IMR-90 (cell line): ENCODE measurements around the gene DCAF6. TPM values are rescaled to one million over a fixed set of nuclear protein-coding genes. Genes with fewer than 3 reads are reported as not detected.

ENCODE experiments used
- ATAC-seq: fragments of 200-7000 bp; cut with Tn5 transposase; 2 replicates; pipeline ENCODE4 v1.9.1; 2020; ENCODE audit warnings: low read depth, mild to moderate bottlenecking, moderate library complexity
- BruUV-seq: library from RNA; stranded (reverse); fragments of 400-500 nt; replicated peaks from 2 replicates; lab custom pipeline; 2021; lab: Mats Ljungman, UMichigan
- CTCF ChIA-PET: fragments of 300-600 bp; formaldehyde crosslinking; extraction: SDS; loops from one replicate; lab custom pipeline; 2021; ENCODE audit warnings: antibody characterized with exemption; lab: Yijun Ruan, JAX
- POLR2A ChIA-PET: fragments of 300-600 bp; sonication (Branson Sonifier 250); formaldehyde crosslinking; loops from one replicate; lab custom pipeline; 2022; ENCODE audit warnings: antibody characterized with exemption; ENCODE audit not compliant: unreplicated experiment; lab: Charles Lee
- DNase-seq: peaks from one replicate; pipeline ENCODE4 v3.0.0; 2013
- H2AFZ ChIP-seq: replicated peaks from 2 replicates; pipeline ENCODE3; 2013; ENCODE audit warnings: low read length, mild to moderate bottlenecking; ENCODE audit not compliant: poor library complexity
- H2AK5ac ChIP-seq: 2 replicates; pipeline ENCODE4 v1.6.1; 2013; ENCODE audit warnings: low read depth, low read length, inconsistent platforms
- H2AK9ac ChIP-seq: replicated peaks from 2 replicates; pipeline ENCODE3; 2013; ENCODE audit warnings: mild to moderate bottlenecking, low read depth, low read length, moderate library complexity; ENCODE audit not compliant: poor library complexity
- H2BK120ac ChIP-seq: 2 replicates; pipeline ENCODE4 v1.6.1; 2013; ENCODE audit warnings: low read depth, low read length, inconsistent platforms
- H2BK15ac ChIP-seq: 3 replicates; pipeline ENCODE4 v1.6.1; 2013; ENCODE audit warnings: low read depth, low read length, inconsistent platforms
- H2BK20ac ChIP-seq: 2 replicates; pipeline ENCODE4 v1.6.1; 2013; ENCODE audit warnings: low read depth, mild to moderate bottlenecking, inconsistent platforms, low read length, moderate library complexity
- H2BK5ac ChIP-seq: 2 replicates; pipeline ENCODE4 v1.6.1; 2013; ENCODE audit warnings: mild to moderate bottlenecking, low read depth, low read length, inconsistent platforms; ENCODE audit not compliant: poor library complexity, severe bottlenecking
- H3K14ac ChIP-seq: replicated peaks from 2 replicates; pipeline ENCODE4 v1.6.1; 2013; ENCODE audit warnings: low read depth, low read length, inconsistent platforms
- H3K18ac ChIP-seq: 2 replicates; pipeline ENCODE4 v1.6.1; 2013; ENCODE audit warnings: low read depth, low read length, control low read depth
- H3K23ac ChIP-seq: 2 replicates; pipeline ENCODE4 v1.6.1; 2013; ENCODE audit warnings: low read depth, low read length, inconsistent platforms
- H3K27ac ChIP-seq: 2 replicates; pipeline ENCODE4 v1.5.1; 2013; ENCODE audit warnings: mild to moderate bottlenecking, control low read depth, low read length; ENCODE audit not compliant: insufficient read depth
- H3K27me3 ChIP-seq: 2 replicates; pipeline ENCODE4 v1.6.1; 2013; ENCODE audit warnings: low read length; ENCODE audit not compliant: control insufficient read depth, insufficient read depth
- H3K36me3 ChIP-seq: 2 replicates; pipeline ENCODE4 v1.6.1; 2013; ENCODE audit warnings: low read length, mixed read lengths; ENCODE audit not compliant: control insufficient read depth, insufficient read depth
- H3K4ac ChIP-seq: 2 replicates; pipeline ENCODE4 v1.6.1; 2013; ENCODE audit warnings: low read depth, low read length, inconsistent platforms
- H3K4me1 ChIP-seq: 2 replicates; pipeline ENCODE4 v1.6.1; 2013; ENCODE audit warnings: low read length, mixed read lengths; ENCODE audit not compliant: control insufficient read depth, insufficient read depth
- H3K4me2 ChIP-seq: 2 replicates; pipeline ENCODE4 v1.6.1; 2013; ENCODE audit warnings: low read depth, mild to moderate bottlenecking, control low read depth, low read length, moderate library complexity
- H3K4me3 ChIP-seq: 2 replicates; pipeline ENCODE4 v1.5.1; 2013; ENCODE audit warnings: low read depth, mild to moderate bottlenecking, control low read depth, low read length, moderate library complexity; ENCODE audit not compliant: insufficient read depth
- H3K56ac ChIP-seq: 2 replicates; pipeline ENCODE4 v1.6.1; 2013; ENCODE audit warnings: low read length, inconsistent platforms; ENCODE audit not compliant: insufficient read depth; ENCODE audit errors: extremely low read depth
- H3K79me1 ChIP-seq, 2 experiments: 2 replicates each; pipeline ENCODE4 v1.6.1; 2013; ENCODE audit warnings: low read length in 2 of 2, inconsistent platforms in 1 of 2, low read depth in 1 of 2
- H3K9ac ChIP-seq: 2 replicates; pipeline ENCODE4 v1.6.1; 2013; ENCODE audit warnings: low read depth, low read length, control low read depth
- H3K9me1 ChIP-seq: 2 replicates; pipeline ENCODE4 v1.6.1; 2013; ENCODE audit warnings: low read length, inconsistent platforms; ENCODE audit not compliant: insufficient read depth
- H3K9me3 ChIP-seq: 2 replicates; pipeline ENCODE4 v1.6.1; 2013; ENCODE audit warnings: low read length; ENCODE audit not compliant: control insufficient read depth, insufficient read depth
- H4K20me1 ChIP-seq: 2 replicates; pipeline ENCODE4 v1.6.1; 2013; ENCODE audit warnings: low read length, inconsistent platforms; ENCODE audit not compliant: insufficient read depth
- H4K5ac ChIP-seq: 2 replicates; pipeline ENCODE4 v1.6.1; 2013; ENCODE audit warnings: mild to moderate bottlenecking, low read depth, low read length, control low read depth
- H4K8ac ChIP-seq, 2 experiments: 2 replicates each; pipeline ENCODE4 v1.6.1; 2013; ENCODE audit warnings: low read depth in 2 of 2, low read length in 2 of 2, control low read depth in 1 of 2, inconsistent platforms in 1 of 2
- H4K91ac ChIP-seq: 2 replicates; pipeline ENCODE4 v1.6.1; 2013; ENCODE audit warnings: low read depth, low read length, inconsistent platforms; ENCODE audit not compliant: insufficient read depth
- BHLHE40 ChIP-seq: fragments of 150-350 bp; IDR thresholded peaks from 2 replicates; pipeline ENCODE4 v1.6.1; 2016; ENCODE audit warnings: mild to moderate bottlenecking, low read depth, low read length
- CEBPB ChIP-seq: IDR thresholded peaks from 2 replicates; pipeline ENCODE4 v1.6.1; 2012; ENCODE audit warnings: low read depth, low read length, improper control_type of control experiment
- CHD1 ChIP-seq: IDR thresholded peaks from 2 replicates; pipeline ENCODE4 v1.6.1; 2012; ENCODE audit warnings: low read depth, low read length, improper control_type of control experiment
- FOS ChIP-seq: fragments of 150-350 bp; IDR thresholded peaks from 2 replicates; pipeline ENCODE4 v1.6.1; 2016; ENCODE audit warnings: low read depth, low read length
- MAFK ChIP-seq: IDR thresholded peaks from 2 replicates; pipeline ENCODE4 v1.6.1; 2012; ENCODE audit warnings: low read depth, low read length, improper control_type of control experiment
- MXI1 ChIP-seq: IDR thresholded peaks from 2 replicates; pipeline ENCODE4 v1.6.1; 2012; ENCODE audit warnings: low read depth, mild to moderate bottlenecking, low read length, moderate library complexity, borderline replicate concordance
- NFE2L2 ChIP-seq: fragments of 150-350 bp; IDR thresholded peaks from 2 replicates; pipeline ENCODE4 v1.6.1; 2016; ENCODE audit warnings: low read depth, mild to moderate bottlenecking, low read length
- POLR2A ChIP-seq: IDR thresholded peaks from 2 replicates; pipeline ENCODE4 v1.6.1; 2012; ENCODE audit warnings: mild to moderate bottlenecking, low read depth, low read length
- RAD21 ChIP-seq: IDR thresholded peaks from 2 replicates; pipeline ENCODE4 v1.6.1; 2012; ENCODE audit warnings: low read length, improper control_type of control experiment
- RCOR1 ChIP-seq: IDR thresholded peaks from 2 replicates; pipeline ENCODE4 v1.6.1; 2012; ENCODE audit warnings: mild to moderate bottlenecking, low read length, improper control_type of control experiment; ENCODE audit not compliant: insufficient replicate concordance
- RFX5 ChIP-seq: IDR thresholded peaks from 2 replicates; pipeline ENCODE4 v1.8.0; 2012; ENCODE audit warnings: low read depth, mild to moderate bottlenecking, low read length, moderate library complexity
- SMC3 ChIP-seq: fragments of 150-350 bp; IDR thresholded peaks from 2 replicates; pipeline ENCODE4 v1.6.1; 2016; ENCODE audit warnings: low read depth, mild to moderate bottlenecking, antibody characterized with exemption, low read length, moderate library complexity
- USF2 ChIP-seq: fragments of 150-350 bp; IDR thresholded peaks from 2 replicates; pipeline ENCODE4 v1.6.1; 2017; ENCODE audit warnings: mild to moderate bottlenecking, antibody characterized with exemption, low read length, low read depth
- WGBS, 2 experiments: methylation state at CpG; one replicate each; pipeline versions ENCODE4 v1.1.5 to v1.1.7; 2013; ENCODE audit warnings: missing lambda C conversion rate in 2 of 2; ENCODE audit not compliant: insufficient read length in 1 of 2; ENCODE audit errors: extremely low coverage in 2 of 2; 5-methylcytosine and 5-hydroxymethylcytosine counted together
- dilution Hi-C: fragments of 300-500 bp; cut with HindIII; formaldehyde crosslinking; loops from one replicate; pipeline ENCODE4 v1.14.3; 2018; ENCODE audit warnings: low sequenced_read_pairs; ENCODE audit not compliant: unreplicated experiment
- in situ Hi-C: fragments of 300-500 bp; cut with MboI; formaldehyde crosslinking; loops from 3 replicates; pipeline ENCODE4 v1.14.3; 2019; ENCODE audit warnings: low sequenced_read_pairs, inconsistent platforms, mixed read lengths
- intact Hi-C: fragments of 100-400 bp; cut with micrococcal nuclease; formaldehyde crosslinking; loops from 2 replicates; pipeline ENCODE4 v1.10.0; 2022
- polyA plus RNA-seq, 3 experiments: library from polyadenylated mRNA; depleted of rRNA; stranded (reverse); fragments of >200 nt; gene quantifications; 2 replicates each; pipeline ENCODE4 v1.2.3, GENCODE V29; 2012; ENCODE audit warnings: low replicate concordance in 1 of 3
- total RNA-seq: library from RNA; depleted of rRNA; stranded (reverse); fragments of >200 nt; gene quantifications from 2 replicates; pipeline ENCODE4 v1.2.3, GENCODE V29; 2012
- TF ChIP-seq, protein P1 (sequence below): fragments of 150-350 bp; IDR thresholded peaks from 2 replicates; pipeline ENCODE4 v1.6.1; 2016; ENCODE audit warnings: low read depth, mild to moderate bottlenecking, low read length, moderate library complexity, borderline replicate concordance

DCAF6 gene
- total and polyA plus RNA-seq, 2 of the 4 experiments (the other 2 are of a cell fraction), result 60.4 to 88.7 TPM

GRCh38 chr1:168069384-168069783, 132.9 kb downstream of the DCAF6 start:
- H2BK5ac ChIP-seq, result no peak overlapping the region
- no peak overlapping the region for H3K18ac ChIP-seq
- no CpG with 5 or more reads among the region's 3 CpGs for WGBS, 2 experiments
- TF ChIP-seq SMC3, result no peak
- no peak for TF ChIP-seq RCOR1
- no peak for TF ChIP-seq CHD1
- TF ChIP-seq RFX5, result no peak
- TF ChIP-seq POLR2A, result no peak
- no peak for TF ChIP-seq BHLHE40
- no peak for TF ChIP-seq RAD21
- TF ChIP-seq, protein P1, sequence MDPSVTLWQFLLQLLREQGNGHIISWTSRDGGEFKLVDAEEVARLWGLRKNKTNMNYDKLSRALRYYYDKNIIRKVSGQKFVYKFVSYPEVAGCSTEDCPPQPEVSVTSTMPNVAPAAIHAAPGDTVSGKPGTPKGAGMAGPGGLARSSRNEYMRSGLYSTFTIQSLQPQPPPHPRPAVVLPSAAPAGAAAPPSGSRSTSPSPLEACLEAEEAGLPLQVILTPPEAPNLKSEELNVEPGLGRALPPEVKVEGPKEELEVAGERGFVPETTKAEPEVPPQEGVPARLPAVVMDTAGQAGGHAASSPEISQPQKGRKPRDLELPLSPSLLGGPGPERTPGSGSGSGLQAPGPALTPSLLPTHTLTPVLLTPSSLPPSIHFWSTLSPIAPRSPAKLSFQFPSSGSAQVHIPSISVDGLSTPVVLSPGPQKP, result no peak
- no peak for TF ChIP-seq NFE2L2
- TF ChIP-seq USF2, result no peak
- no peak for TF ChIP-seq MXI1
- no peak for TF ChIP-seq CEBPB
- no peak for TF ChIP-seq MAFK
- TF ChIP-seq FOS, result no peak
- H3K14ac ChIP-seq, result no peak overlapping the region
- H4K8ac ChIP-seq, result no peak overlapping the region
- intact Hi-C loops, result loop anchor here (5.0 kb wide), 2 partner anchors 37 to 112 kb away; no protein-coding TSS in a partner anchor
- no TSS peak for BruUV-seq
- CTCF ChIA-PET, result interaction anchor here (1.4 to 1.6 kb wide), 2 partner anchors 13 to 16 kb away, joined by 3 to 5 read pairs; no protein-coding TSS in a partner anchor
- H3K9me3 ChIP-seq, result no peaks in the 10 kb centered on the region
- no peak overlapping the region for H4K5ac ChIP-seq
- POLR2A ChIA-PET, result no interaction called here
- no peak overlapping the region for H2BK15ac ChIP-seq
- no peaks in the 10 kb centered on the region for H3K4me1 ChIP-seq
- no peaks in the 10 kb centered on the region for H4K20me1 ChIP-seq
- no peak overlapping the region for H4K91ac ChIP-seq
- no peak overlapping the region for H3K27ac ChIP-seq
- H2BK20ac ChIP-seq, result no peak overlapping the region
- no peak overlapping the region for H2BK120ac ChIP-seq
- dilution Hi-C loops, result no loop called here
- no peak for DNase-seq
- H3K9me1 ChIP-seq, result no peaks in the 10 kb centered on the region
- no peak overlapping the region for H2AK9ac ChIP-seq
- H3K79me1 ChIP-seq, result peaks cover 3 to 5% of the 10 kb centered on the region in 2 experiments; a peak in 1 of 4 replicates
- no peak overlapping the region for H3K4ac ChIP-seq
- no peak overlapping the region for H3K4me2 ChIP-seq
- H3K27me3 ChIP-seq, result no peaks in the 10 kb centered on the region
- no peak overlapping the region for H3K4me3 ChIP-seq
- H3K23ac ChIP-seq, result no peak overlapping the region
- in situ Hi-C loops, result no loop called here
- H3K56ac ChIP-seq, result no peak overlapping the region
- H3K36me3 ChIP-seq, result peaks cover 22% of the 10 kb centered on the region
- H3K9ac ChIP-seq, result no peak overlapping the region
- no peak for ATAC-seq
- H2AFZ ChIP-seq, result no peak overlapping the region
- no peak overlapping the region for H2AK5ac ChIP-seq
